GM12878 (cell line): Measurements from ENCODE around the gene ETV6. TPM values are rescaled to one million over a fixed set of nuclear protein-coding genes. Genes with fewer than 3 reads are reported as not detected.

Source experiments
- DPF2 ChIP-seq: fragments of 450-650 bp; IDR thresholded peaks from 2 replicates; pipeline ENCODE4 v1.6.1; 2017; ENCODE audit warnings: mild to moderate bottlenecking
- EED ChIP-seq: sonication (generic); IDR thresholded peaks from 2 replicates; pipeline ENCODE4 v1.6.1; 2016; ENCODE audit warnings: antibody characterized with exemption, low read depth
- POLR2A ChIP-seq: IDR thresholded peaks from 2 replicates; pipeline ENCODE4 v1.6.1; 2011; ENCODE audit warnings: low read depth, mild to moderate bottlenecking, low read length
- POLR2AphosphoS5 ChIP-seq: IDR thresholded peaks from 2 replicates; pipeline ENCODE4 v1.6.1; 2011; ENCODE audit warnings: mild to moderate bottlenecking, low read length, inconsistent platforms
- RELB ChIP-seq: fragments of 450-650 bp; IDR thresholded peaks from 2 replicates; pipeline ENCODE4 v1.6.1; 2017; ENCODE audit warnings: low read depth, mild to moderate bottlenecking, moderate library complexity
- ZNF687 ChIP-seq: fragments of 450-650 bp; IDR thresholded peaks from 2 replicates; pipeline ENCODE4 v1.6.1; 2017; ENCODE audit warnings: mild to moderate bottlenecking, moderate library complexity
- polyA plus RNA-seq, 11 experiments: library from polyadenylated mRNA; depleted of rRNA in 4 of 11; unstranded in 6 of 11; stranded (reverse) in 5 of 11; fragments of >200 nt; fragmentation: Nextera tagmentation in 4 of 11; fragmentation: Illumina TruSeq in 1 of 11; extraction: Ambion mirVana in 4 of 11; extraction: Trizol in 1 of 11; gene quantifications; 1 replicate in 1 of 11; 2 replicates in 10 of 11; pipeline versions ENCODE4 v1.2.1 to v1.2.3, GENCODE V29; 2011 to 2016; ENCODE audit warnings: inconsistent platforms in 2 of 11, missing spikeins in 2 of 11, low read depth in 1 of 11
- total RNA-seq, 4 experiments: library from RNA; depleted of rRNA in 3 of 4; stranded (reverse); fragments of >200 nt in 3 of 4; fragmentation: Illumina TruSeq in 1 of 4; extraction: Trizol in 1 of 4; gene quantifications; 2 replicates each; pipeline versions ENCODE4 v1.2.1 to v1.2.3, GENCODE V29; 2013 to 2021
- TF ChIP-seq, protein P1 (sequence below): fragments of 450-650 bp; IDR thresholded peaks from 2 replicates; pipeline ENCODE4 v1.6.1; 2016; ENCODE audit warnings: mild to moderate bottlenecking

ETV6 gene
- total and polyA plus RNA-seq, 10 of the 15 experiments (the other 5 are each of a cell fraction or from before 2014, with no cell fraction given) = 6.6 to 74.8 (median 24.6) TPM

DNA sequence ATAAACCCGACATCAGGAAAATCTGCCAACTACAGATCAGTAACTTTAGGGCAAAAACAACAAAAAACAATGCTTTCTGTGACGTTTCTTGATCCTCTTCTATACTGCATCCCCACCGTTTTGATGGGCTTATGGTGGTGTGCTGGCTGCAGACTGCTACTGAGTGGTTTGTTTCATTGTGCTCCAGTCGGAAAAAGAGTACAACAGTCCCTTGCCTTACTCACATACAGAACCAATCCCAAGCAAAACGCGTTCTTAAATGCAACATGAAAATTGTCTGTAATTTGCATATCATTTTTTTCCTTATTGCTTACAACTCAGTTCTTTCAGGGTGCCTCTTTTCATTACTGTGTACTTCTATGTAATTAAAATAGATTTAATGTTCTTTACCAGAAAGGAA lies 2.3 kb downstream of the ETV6 start (continued):
- TF ChIP-seq ZNF687 (peak; percentile 5; the same call in 1 of the 2 replicates), DPF2 (no peak), POLR2A (peak; percentile 61; the same call in 1 of the 2 replicates), EED (no peak), POLR2AphosphoS5 (peak; percentile 66; the same call in 1 of the 2 replicates), RELB (0 out of 2 replicates have a peak, but pooled peaks have one; percentile 2)
- TF ChIP-seq, protein P1, sequence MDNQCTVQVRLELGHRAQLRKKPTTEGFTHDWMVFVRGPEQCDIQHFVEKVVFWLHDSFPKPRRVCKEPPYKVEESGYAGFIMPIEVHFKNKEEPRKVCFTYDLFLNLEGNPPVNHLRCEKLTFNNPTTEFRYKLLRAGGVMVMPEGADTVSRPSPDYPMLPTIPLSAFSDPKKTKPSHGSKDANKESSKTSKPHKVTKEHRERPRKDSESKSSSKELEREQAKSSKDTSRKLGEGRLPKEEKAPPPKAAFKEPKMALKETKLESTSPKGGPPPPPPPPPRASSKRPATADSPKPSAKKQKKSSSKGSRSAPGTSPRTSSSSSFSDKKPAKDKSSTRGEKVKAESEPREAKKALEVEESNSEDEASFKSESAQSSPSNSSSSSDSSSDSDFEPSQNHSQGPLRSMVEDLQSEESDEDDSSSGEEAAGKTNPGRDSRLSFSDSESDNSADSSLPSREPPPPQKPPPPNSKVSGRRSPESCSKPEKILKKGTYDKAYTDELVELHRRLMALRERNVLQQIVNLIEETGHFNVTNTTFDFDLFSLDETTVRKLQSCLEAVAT = peak; percentile 15
